ENCODE measurements around the gene MBD3.

- TF ChIP-seq, protein P1, sequence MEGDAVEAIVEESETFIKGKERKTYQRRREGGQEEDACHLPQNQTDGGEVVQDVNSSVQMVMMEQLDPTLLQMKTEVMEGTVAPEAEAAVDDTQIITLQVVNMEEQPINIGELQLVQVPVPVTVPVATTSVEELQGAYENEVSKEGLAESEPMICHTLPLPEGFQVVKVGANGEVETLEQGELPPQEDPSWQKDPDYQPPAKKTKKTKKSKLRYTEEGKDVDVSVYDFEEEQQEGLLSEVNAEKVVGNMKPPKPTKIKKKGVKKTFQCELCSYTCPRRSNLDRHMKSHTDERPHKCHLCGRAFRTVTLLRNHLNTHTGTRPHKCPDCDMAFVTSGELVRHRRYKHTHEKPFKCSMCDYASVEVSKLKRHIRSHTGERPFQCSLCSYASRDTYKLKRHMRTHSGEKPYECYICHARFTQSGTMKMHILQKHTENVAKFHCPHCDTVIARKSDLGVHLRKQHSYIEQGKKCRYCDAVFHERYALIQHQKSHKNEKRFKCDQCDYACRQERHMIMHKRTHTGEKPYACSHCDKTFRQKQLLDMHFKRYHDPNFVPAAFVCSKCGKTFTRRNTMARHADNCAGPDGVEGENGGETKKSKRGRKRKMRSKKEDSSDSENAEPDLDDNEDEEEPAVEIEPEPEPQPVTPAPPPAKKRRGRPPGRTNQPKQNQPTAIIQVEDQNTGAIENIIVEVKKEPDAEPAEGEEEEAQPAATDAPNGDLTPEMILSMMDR (IDR thresholded peaks at IDR 0.05; ENCODE audit: low read depth, low read length) = no peak
- TF ChIP-seq EZH2phosphoT487 (IDR thresholded peaks at IDR 0.05; ENCODE audit: low read depth) = no peak
Observed at GRCh38 chr19:1621574-1621973, 28.9 kb upstream of the MBD3 start.

All from OCI-LY3 (cell line).